Skeletal muscle satellite cell (primary cell): ENCODE data around the gene LUZP2.
"Not testable (repeated sequence)": the region's sequence is repeated elsewhere in the genome, so short reads cannot be mapped to it uniquely, and the experiment has no call there.

Source experiments
- H3K27me3 ChIP-seq: 2 replicates; pipeline ENCODE4 v1.7.0; 2013; ENCODE audit warnings: low read length; ENCODE audit not compliant: control insufficient read depth, insufficient read depth
- H3K36me3 ChIP-seq: 2 replicates; pipeline ENCODE4 v1.7.0; 2013; ENCODE audit warnings: mild to moderate bottlenecking, control low read depth, low read length; ENCODE audit not compliant: insufficient read depth
- H3K4me1 ChIP-seq: 2 replicates; pipeline ENCODE4 v1.7.0; 2013; ENCODE audit warnings: low read length; ENCODE audit not compliant: control insufficient read depth, insufficient read depth
- H3K4me2 ChIP-seq: 2 replicates; pipeline ENCODE4 v1.7.0; 2013; ENCODE audit warnings: mild to moderate bottlenecking, low read length
- H3K4me3 ChIP-seq: 2 replicates; pipeline ENCODE4 v1.7.0; 2013; ENCODE audit warnings: low read length
- H3K9ac ChIP-seq: 2 replicates; pipeline ENCODE4 v1.7.0; 2013; ENCODE audit warnings: mild to moderate bottlenecking, low read depth, low read length, moderate library complexity
- H3K9me3 ChIP-seq: replicated peaks from 2 replicates; pipeline ENCODE4 v1.7.0; 2013; ENCODE audit warnings: mild to moderate bottlenecking, control low read depth, low read length

The LUZP2 gene

GRCh38 chr11:24934733-24935439, 438.0 kb downstream of the LUZP2 start:
- H3K36me3 ChIP-seq: no peaks in the 10 kb centered on the region
- H3K27me3 ChIP-seq: no peaks in the 10 kb centered on the region
- H3K4me3 ChIP-seq: no peak overlapping the region
- no peaks in the 10 kb centered on the region for H3K9me3 ChIP-seq
- no peak overlapping the region for H3K4me2 ChIP-seq
- H3K4me1 ChIP-seq: no peaks in the 10 kb centered on the region
- no peak overlapping the region for H3K9ac ChIP-seq

GRCh38 chr11:24944891-24945290, 448.0 kb downstream of the LUZP2 start:
- Histone ChIP-seq H3K9me3 (peaks cover 7% of the 10 kb centered on the region), H3K4me3 (no peak overlapping the region), H3K4me1 (no peaks in the 10 kb centered on the region), H3K27me3 (no peaks in the 10 kb centered on the region), H3K36me3 (no peaks in the 10 kb centered on the region), H3K9ac (no peak overlapping the region), H3K4me2 (no peak overlapping the region)

GRCh38 chr11:24949406-24949805, 452.6 kb downstream of the LUZP2 start:
- H3K36me3 ChIP-seq: no peaks in the 10 kb centered on the region
- no peaks in the 10 kb centered on the region for H3K27me3 ChIP-seq
- peaks cover 7% of the 10 kb centered on the region for H3K9me3 ChIP-seq
- no peak overlapping the region for H3K4me2 ChIP-seq
- no peak overlapping the region for H3K9ac ChIP-seq
- H3K4me1 ChIP-seq: no peaks in the 10 kb centered on the region
- no peak overlapping the region for H3K4me3 ChIP-seq

GRCh38 chr11:24963852-24964251, 467.0 kb downstream of the LUZP2 start:
- no peaks in the 10 kb centered on the region for H3K9me3 ChIP-seq
- no peak overlapping the region for H3K4me2 ChIP-seq
- no peak overlapping the region for H3K9ac ChIP-seq
- H3K4me1 ChIP-seq: no peaks in the 10 kb centered on the region
- no peaks in the 10 kb centered on the region for H3K36me3 ChIP-seq
- no peaks in the 10 kb centered on the region for H3K27me3 ChIP-seq
- H3K4me3 ChIP-seq: no peak overlapping the region

GRCh38 chr11:24965748-24966147, 468.9 kb downstream of the LUZP2 start:
- Histone ChIP-seq H3K9me3 (no peaks in the 10 kb centered on the region), H3K9ac (no peak overlapping the region), H3K27me3 (no peaks in the 10 kb centered on the region), H3K36me3 (no peaks in the 10 kb centered on the region), H3K4me1 (no peaks in the 10 kb centered on the region), H3K4me2 (no peak overlapping the region), H3K4me3 (no peak overlapping the region)

GRCh38 chr11:24993903-24994302, 497.1 kb downstream of the LUZP2 start:
- not testable (repeated sequence) for H3K9me3 ChIP-seq, H3K36me3 ChIP-seq, H3K4me3 ChIP-seq, H3K4me2 ChIP-seq, H3K27me3 ChIP-seq, H3K4me1 ChIP-seq, H3K9ac ChIP-seq

GRCh38 chr11:24999929-25000328, 503.1 kb downstream of the LUZP2 start:
- not testable (repeated sequence) for H3K4me1 ChIP-seq, H3K27me3 ChIP-seq, H3K36me3 ChIP-seq, H3K9me3 ChIP-seq, H3K4me2 ChIP-seq, H3K9ac ChIP-seq, H3K4me3 ChIP-seq

- Histone ChIP-seq H3K27me3 (no peaks in the 10 kb centered on the region), H3K4me3 (no peak overlapping the region), H3K9me3 (peaks cover 3% of the 10 kb centered on the region), H3K9ac (no peak overlapping the region), H3K4me1 (no peaks in the 10 kb centered on the region), H3K4me2 (no peak overlapping the region), H3K36me3 (no peaks in the 10 kb centered on the region)
Observed at GRCh38 chr11:25037431-25037830, 540.6 kb downstream of the LUZP2 start.

- H3K36me3 ChIP-seq: no peaks in the 10 kb centered on the region
- no peak overlapping the region for H3K9ac ChIP-seq
- H3K4me1 ChIP-seq: no peaks in the 10 kb centered on the region
- H3K4me2 ChIP-seq: no peak overlapping the region
- H3K9me3 ChIP-seq: peaks cover 3% of the 10 kb centered on the region
- no peak overlapping the region for H3K4me3 ChIP-seq
- no peaks in the 10 kb centered on the region for H3K27me3 ChIP-seq
Observed at GRCh38 chr11:25038131-25038530, 541.3 kb downstream of the LUZP2 start.

GRCh38 chr11:25039165-25039564, 542.3 kb downstream of the LUZP2 start:
- no peaks in the 10 kb centered on the region for H3K4me1 ChIP-seq
- H3K36me3 ChIP-seq: no peaks in the 10 kb centered on the region
- no peak overlapping the region for H3K4me3 ChIP-seq
- H3K9ac ChIP-seq: no peak overlapping the region
- H3K4me2 ChIP-seq: no peak overlapping the region
- no peaks in the 10 kb centered on the region for H3K27me3 ChIP-seq
- H3K9me3 ChIP-seq: peaks cover 3% of the 10 kb centered on the region

GRCh38 chr11:25048632-25049031, 551.8 kb downstream of the LUZP2 start:
- Histone ChIP-seq H3K9ac (no peak overlapping the region), H3K4me2 (no peak overlapping the region), H3K9me3 (no peaks in the 10 kb centered on the region), H3K4me3 (no peak overlapping the region), H3K36me3 (no peaks in the 10 kb centered on the region), H3K27me3 (no peaks in the 10 kb centered on the region), H3K4me1 (no peaks in the 10 kb centered on the region)

GRCh38 chr11:25052844-25053243, 556.0 kb downstream of the LUZP2 start:
- H3K36me3 ChIP-seq: no peaks in the 10 kb centered on the region
- H3K4me2 ChIP-seq: no peak overlapping the region
- H3K9ac ChIP-seq: no peak overlapping the region
- H3K4me1 ChIP-seq: no peaks in the 10 kb centered on the region
- H3K4me3 ChIP-seq: no peak overlapping the region
- no peaks in the 10 kb centered on the region for H3K9me3 ChIP-seq
- no peaks in the 10 kb centered on the region for H3K27me3 ChIP-seq
